K562 (cell line): ENCODE measurements around the gene CALHM3. TPM values are rescaled to one million over a fixed set of nuclear protein-coding genes. Genes with fewer than 3 reads are reported as not detected.

Source experiments
- ATAC-seq: fragments of 200-7000 bp; cut with Tn5 transposase; 3 replicates; pipeline ENCODE4 v1.9.1; 2020; ENCODE audit warnings: moderate library complexity
- BruUV-seq: library from RNA; stranded (reverse); fragments of 400-500 nt; replicated peaks from 2 replicates; lab custom pipeline; 2021; lab: Mats Ljungman, UMichigan
- CTCF ChIA-PET: fragments of 300-600 bp; formaldehyde crosslinking; extraction: SDS; loops from one replicate; lab custom pipeline; 2021; ENCODE audit warnings: low intra/inter-chr PET ratio; lab: Yijun Ruan, JAX
- POLR2A ChIA-PET: fragments of 300-600, 350-650 bp; sonication (Branson Sonifier 250); formaldehyde crosslinking; extraction: SDS; loops from one replicate; lab custom pipeline; 2021; ENCODE audit warnings: antibody characterized with exemption, inconsistent platforms; lab: Yijun Ruan, JAX
- DNase-seq, 4 experiments: peaks; one replicate each; pipeline versions ENCODE4 v3.0.0 to v3.0.0-alpha.2; 2011 to 2018; ENCODE audit warnings: low spot score in 3 of 4, mixed read lengths in 3 of 4; ENCODE audit errors: extremely low read depth in 1 of 4
- FAIRE-seq: peaks from 2 replicates; lab custom pipeline; 2011; peaks lifted over from hg19 to GRCh38; lab: Jason Lieb, UNC
- H2AFZ ChIP-seq: 2 replicates; pipeline ENCODE4 v1.6.0; 2011; ENCODE audit warnings: low read depth, low read length, control low read depth, inconsistent platforms
- H3K27ac ChIP-seq: fragments of 200-600 bp; 3 replicates; pipeline ENCODE4 v1.8.0; 2011; ENCODE audit warnings: low read depth, mild to moderate bottlenecking, control low read depth, inconsistent platforms, low read length, moderate library complexity, mixed read lengths; ENCODE audit errors: extremely low read depth
- H3K27me3 ChIP-seq, 2 experiments: fragments of 300-600 bp in 1 of 2; 2 replicates in 1 of 2; 3 replicates in 1 of 2; pipeline versions ENCODE4 v1.6.0 to v1.8.0; 2011; ENCODE audit warnings: inconsistent platforms in 2 of 2, low read length in 2 of 2, mild to moderate bottlenecking in 1 of 2, mixed read lengths in 1 of 2, moderate library complexity in 1 of 2; ENCODE audit not compliant: control insufficient read depth in 2 of 2, insufficient read depth in 2 of 2
- H3K36me3 ChIP-seq: fragments of 300-600 bp; 3 replicates; pipeline ENCODE4 v1.8.0; 2011; ENCODE audit warnings: mild to moderate bottlenecking, low read length, inconsistent platforms; ENCODE audit not compliant: control insufficient read depth, insufficient read depth
- H3K4me1 ChIP-seq, 2 experiments: fragments of 200-600 bp in 1 of 2; replicated peaks in 1 of 2; 2 replicates in 1 of 2; 3 replicates in 1 of 2; pipeline versions ENCODE4 v1.5.1 to v1.8.0; 2011; ENCODE audit warnings: inconsistent platforms in 2 of 2, low read length in 2 of 2, mild to moderate bottlenecking in 1 of 2, mixed read lengths in 1 of 2, moderate library complexity in 1 of 2; ENCODE audit not compliant: control insufficient read depth in 2 of 2, insufficient read depth in 2 of 2
- H3K4me2 ChIP-seq: 2 replicates; pipeline ENCODE4 v1.6.1; 2011; ENCODE audit warnings: low read length, control low read depth, inconsistent platforms, mixed read lengths; ENCODE audit not compliant: insufficient read depth
- H3K4me3 ChIP-seq: fragments of 200-600 bp; sonication (generic), shearing (Covaris generic); 2 replicates; pipeline ENCODE4 v1.5.1; 2016; ENCODE audit warnings: control low read depth, inconsistent platforms
- H3K79me2 ChIP-seq: fragments of 200-600 bp; 3 replicates; pipeline ENCODE4 v1.8.0; 2011; ENCODE audit warnings: low read length, inconsistent platforms; ENCODE audit not compliant: control insufficient read depth, insufficient read depth
- H3K9ac ChIP-seq, 2 experiments: 2 replicates each; pipeline versions ENCODE4 v1.6.0 to v1.6.1; 2011; ENCODE audit warnings: low read depth in 2 of 2, low read length in 2 of 2, control low read depth in 1 of 2, inconsistent platforms in 1 of 2, mild to moderate bottlenecking in 1 of 2, mixed read lengths in 1 of 2; ENCODE audit not compliant: insufficient read depth in 1 of 2
- H3K9me1 ChIP-seq: one replicate; pipeline ENCODE4 v1.6.0; 2011; ENCODE audit warnings: inconsistent platforms, mild to moderate bottlenecking, low read length, moderate library complexity; ENCODE audit not compliant: control insufficient read depth, insufficient read depth
- H3K9me3 ChIP-seq: replicated peaks from 2 replicates; pipeline ENCODE4 v1.5.1; 2011; ENCODE audit warnings: low read depth, low read length, inconsistent platforms; ENCODE audit not compliant: control insufficient read depth, insufficient read depth
- H4K20me1 ChIP-seq: replicated peaks from 2 replicates; pipeline ENCODE4 v1.6.1; 2011; ENCODE audit warnings: low read length, inconsistent platforms, mixed read lengths; ENCODE audit not compliant: control insufficient read depth, insufficient read depth
- ARHGAP35 ChIP-seq: fragments of 450-650 bp; IDR thresholded peaks from 2 replicates; pipeline ENCODE4 v1.6.1; 2018; ENCODE audit not compliant: partially characterized antibody
- CC2D1A ChIP-seq: fragments of 450-650 bp; IDR thresholded peaks from 2 replicates; pipeline ENCODE4 v1.6.1; 2017; ENCODE audit warnings: mild to moderate bottlenecking
- CEBPZ ChIP-seq: fragments of 150-350 bp; IDR thresholded peaks from 2 replicates; pipeline ENCODE4 v1.6.1; 2014; ENCODE audit warnings: low read depth, mild to moderate bottlenecking, low read length, borderline replicate concordance
- CHD2 ChIP-seq: IDR thresholded peaks from 2 replicates; pipeline ENCODE4 v1.6.1; 2011; ENCODE audit warnings: low read depth, low read length
- CREB1 ChIP-seq, 2 experiments: sonication (generic) in 1 of 2; formaldehyde crosslinking in 1 of 2; IDR thresholded peaks; 2 replicates each; pipeline versions ENCODE4 v1.6.1 to v1.8.0; 2012 to 2022; ENCODE audit warnings: inconsistent platforms in 1 of 2, mild to moderate bottlenecking in 1 of 2, missing genetic modification reagents in 1 of 2, moderate library complexity in 1 of 2
- HMBOX1 ChIP-seq: sonication (generic); IDR thresholded peaks from 2 replicates; pipeline ENCODE4 v1.6.1; 2016
- MCM5 ChIP-seq: fragments of 450-650 bp; IDR thresholded peaks from 2 replicates; pipeline ENCODE4 v1.6.1; 2016; ENCODE audit warnings: low read depth
- MEF2A ChIP-seq: IDR thresholded peaks from 2 replicates; pipeline ENCODE4 v1.6.1; 2011; ENCODE audit warnings: low read depth, mild to moderate bottlenecking, low read length, moderate library complexity; ENCODE audit not compliant: control insufficient read depth
- NCOA2 ChIP-seq, 2 experiments: fragments of 450-650 bp; IDR thresholded peaks; 2 replicates each; pipeline ENCODE4 v1.6.1; 2018; ENCODE audit warnings: mild to moderate bottlenecking in 2 of 2, moderate library complexity in 1 of 2; ENCODE audit not compliant: partially characterized antibody in 2 of 2
- SMAD1 ChIP-seq: fragments of 150-350 bp; IDR thresholded peaks from 2 replicates; pipeline ENCODE4 v1.6.1; 2014; ENCODE audit warnings: low read length, low read depth; ENCODE audit not compliant: partially characterized antibody
- TAF15 ChIP-seq: fragments of 200-400 bp; formaldehyde crosslinking; IDR thresholded peaks from 2 replicates; pipeline ENCODE4 v1.6.1; 2017; ENCODE audit warnings: mild to moderate bottlenecking, low read depth, low read length, moderate library complexity
- XRCC4 ChIP-seq: IDR thresholded peaks from one replicate; pipeline ENCODE4 v1.6.1; 2011; ENCODE audit not compliant: insufficient read depth, insufficient read length; ENCODE audit errors: extremely low read depth
- ZFX ChIP-seq: sonication (generic); formaldehyde crosslinking; IDR thresholded peaks from 2 replicates; pipeline ENCODE4 v1.8.0; 2022; ENCODE audit warnings: mild to moderate bottlenecking, missing genetic modification reagents, moderate library complexity
- ZNF140 ChIP-seq: fragments of 250-450 bp; sonication (Bioruptor Pico); IDR thresholded peaks from 2 replicates; pipeline ENCODE4 v1.8.0; 2021; ENCODE audit warnings: moderate library complexity, mild to moderate bottlenecking, inconsistent platforms
- ZNF280B ChIP-seq: fragments of 250-450 bp; sonication (Bioruptor Pico); IDR thresholded peaks from 2 replicates; pipeline ENCODE4 v1.5.1; 2021; ENCODE audit warnings: mild to moderate bottlenecking
- ZNF740 ChIP-seq, 3 experiments: fragments of 200-800 bp in 1 of 3; sonication (Bioruptor generic) in 1 of 3; sonication (generic) in 1 of 3; formaldehyde crosslinking in 1 of 3; IDR thresholded peaks; 2 replicates each; pipeline versions ENCODE4 v1.6.1 to v1.8.0; 2016 to 2022; ENCODE audit warnings: mild to moderate bottlenecking in 2 of 3, missing compliant biosample characterization in 2 of 3, missing genetic modification characterization in 2 of 3, missing genetic modification reagents in 1 of 3
- WGBS: fragments of 100-300 bp; shearing (Covaris generic); methylation state at CpG from one replicate; pipeline ENCODE4 v1.1.6; 2016; ENCODE audit warnings: low coverage, mixed read lengths; ENCODE audit not compliant: insufficient coverage; ENCODE audit errors: missing lambda C conversion rate; 5-methylcytosine and 5-hydroxymethylcytosine counted together
- in situ Hi-C: fragments of 300-500 bp; cut with MboI; formaldehyde crosslinking; loops from 4 replicates; pipeline ENCODE4 v1.15.0; 2018; ENCODE audit warnings: inconsistent platforms, mixed read lengths
- intact Hi-C: fragments of 100-400 bp; cut with micrococcal nuclease; formaldehyde crosslinking; loops from 2 replicates; pipeline ENCODE4 v1.14.2; 2022
- polyA plus RNA-seq, 8 experiments: library from polyadenylated mRNA; depleted of rRNA in 4 of 8; stranded (reverse) in 5 of 8; unstranded in 3 of 8; fragments of >200 nt; fragmentation: Nextera tagmentation in 2 of 8; fragmentation: Illumina TruSeq in 1 of 8; extraction: Ambion mirVana in 2 of 8; extraction: Trizol in 1 of 8; gene quantifications; 2 replicates each; pipeline versions ENCODE4 v1.2.1 to v1.2.3, GENCODE V29; 2011 to 2014; ENCODE audit warnings: inconsistent platforms in 1 of 8, missing spikeins in 1 of 8
- total RNA-seq, 7 experiments: library from RNA; depleted of rRNA in 6 of 7; stranded (reverse); fragments of >200 nt in 6 of 7; fragmentation: Illumina TruSeq in 2 of 7; extraction: Trizol in 2 of 7; gene quantifications; 2 replicates each; pipeline versions ENCODE4 v1.2.1 to v1.2.3, GENCODE V29; 2011 to 2021; ENCODE audit warnings: low replicate concordance in 1 of 7

The CALHM3 gene
- total and polyA plus RNA-seq, 9 of the 15 experiments (the other 6 are each of a cell fraction or from before 2014, with no cell fraction given) = not detected

GRCh38 chr10:103423748-103424147 is 55.3 kb downstream of the CALHM3 start:
- no CpG with 5 or more reads among the region's 5 CpGs for WGBS
- H3K4me3 ChIP-seq = no peak overlapping the region
- no peaks in the 10 kb centered on the region for H3K9me3 ChIP-seq
- in situ Hi-C loops (no loop called here), intact Hi-C loops (no loop called here)
- no peak overlapping the region for H3K4me2 ChIP-seq
- BruUV-seq = no TSS peak
- H3K27me3 ChIP-seq = no peaks in the 10 kb centered on the region
- H3K79me2 ChIP-seq = no peaks in the 10 kb centered on the region; the same call in 2 of the 3 replicates
- no peak for DNase-seq
- no peaks in the 10 kb centered on the region for H3K4me1 ChIP-seq
- POLR2A ChIA-PET = interaction anchor here (0.9 to 1.5 kb wide), 2 partner anchors 10 to 27 kb away, joined by 4 to 6 read pairs; partner anchors contain the start of genes ATP5MK and PDCD11
- H2AFZ ChIP-seq = no peak overlapping the region
- ATAC-seq = no peak
- H3K9me1 ChIP-seq = no peaks in the 10 kb centered on the region
- no peaks in the 10 kb centered on the region for H4K20me1 ChIP-seq
- peaks cover 91% of the 10 kb centered on the region for H3K36me3 ChIP-seq
- H3K9ac ChIP-seq = no peak overlapping the region
- H3K27ac ChIP-seq = no peak overlapping the region
- no peak for FAIRE-seq
- TF ChIP-seq MEF2A = no peak
- TF ChIP-seq HMBOX1 = no peak
- TF ChIP-seq XRCC4 = no peak
- TF ChIP-seq ARHGAP35 = no peak
- no peak for TF ChIP-seq NCOA2 (IDR thresholded peaks at IDR 0.05; ENCODE audit: partially characterized antibody in 2 of 2)
- no peak for TF ChIP-seq ZNF280B
- no peak for TF ChIP-seq CREB1 (IDR thresholded peaks at IDR 0.05)
- TF ChIP-seq CREB1 (CRISPR knock-in tag; IDR thresholded peaks at IDR 0.05) = no peak
- no peak for TF ChIP-seq TAF15
- TF ChIP-seq CC2D1A = no peak
- no peak for TF ChIP-seq ZNF740 (CRISPR knock-in tag; IDR thresholded peaks at IDR 0.05)
- TF ChIP-seq ZNF740 (tag; IDR thresholded peaks at IDR 0.05) = no peak
- no peak for TF ChIP-seq CHD2
- no peak for TF ChIP-seq MCM5
- TF ChIP-seq ZNF140 (CRISPR knock-in tag) = no peak
- TF ChIP-seq SMAD1 = no peak
- no peak for TF ChIP-seq CEBPZ
- TF ChIP-seq ZFX = no peak
- CTCF ChIA-PET = no interaction called here
